SK-N-SH (cell line): Measurements from ENCODE around the gene CFHR4.

ENCODE experiments used
- CTCF ChIP-seq: fragments of 200-600 bp; sonication (generic); IDR thresholded peaks from 2 replicates; pipeline ENCODE4 v1.6.1; 2017; ENCODE audit warnings: antibody characterized with exemption, mild to moderate bottlenecking, moderate library complexity
- EP300 ChIP-seq, 2 experiments: IDR thresholded peaks; 2 replicates each; pipeline versions ENCODE4 v1.4.0 to v1.6.1; 2012; ENCODE audit warnings: borderline replicate concordance in 1 of 2, low read depth in 1 of 2, low read length in 1 of 2
- EZH2phosphoT487 ChIP-seq: fragments of 200-600 bp; sonication (generic); IDR thresholded peaks from 2 replicates; pipeline ENCODE4 v1.6.1; 2017; ENCODE audit warnings: low read depth, mixed run types, mild to moderate bottlenecking, antibody characterized with exemption, moderate library complexity, borderline replicate concordance
- FOSL2 ChIP-seq: IDR thresholded peaks from 2 replicates; pipeline ENCODE4 v1.4.0; 2012; ENCODE audit warnings: low read depth, mild to moderate bottlenecking, moderate library complexity, borderline replicate concordance
- FOXM1 ChIP-seq: IDR thresholded peaks from 2 replicates; pipeline ENCODE4 v1.4.0; 2012; ENCODE audit warnings: low read depth, mild to moderate bottlenecking
- JUND ChIP-seq: IDR thresholded peaks from 2 replicates; pipeline ENCODE4 v1.4.0; 2012
- MEF2A ChIP-seq: IDR thresholded peaks from 2 replicates; pipeline ENCODE4 v1.4.0; 2012; ENCODE audit warnings: low read depth, borderline replicate concordance
- POLR2AphosphoS5 ChIP-seq: IDR thresholded peaks from 2 replicates; pipeline ENCODE4 v1.6.1; 2012; ENCODE audit warnings: low read depth, low read length
- TEAD4 ChIP-seq: IDR thresholded peaks from 2 replicates; pipeline ENCODE4 v1.4.0; 2012; ENCODE audit warnings: mild to moderate bottlenecking, borderline replicate concordance; ENCODE audit not compliant: insufficient read depth
- USF1 ChIP-seq: IDR thresholded peaks from 2 replicates; pipeline ENCODE4 v1.4.0; 2012; ENCODE audit warnings: low read depth, borderline replicate concordance
- USF2 ChIP-seq: fragments of 150-350 bp; IDR thresholded peaks from 2 replicates; pipeline ENCODE4 v1.6.1; 2017; ENCODE audit warnings: antibody characterized with exemption, low read length, low read depth, borderline replicate concordance

GRCh38 chr1:196910215-196910614 lies 22.4 kb downstream of the CFHR4 start:
- no peak for TF ChIP-seq USF1
- TF ChIP-seq MEF2A, result no peak
- TF ChIP-seq FOSL2, result no peak
- no peak for TF ChIP-seq POLR2AphosphoS5
- no peak for TF ChIP-seq CTCF
- no peak for TF ChIP-seq TEAD4
- TF ChIP-seq JUND, result no peak
- TF ChIP-seq EP300 (IDR thresholded peaks at IDR 0.05; ENCODE audit: borderline replicate concordance in 1 of 2, low read depth in 1 of 2, low read length in 1 of 2), result no peak
- TF ChIP-seq EZH2phosphoT487, result no peak
- no peak for TF ChIP-seq USF2
- no peak for TF ChIP-seq FOXM1
